GM18951 (cell line): ENCODE data around the gene GHDC.
"Not testable (repeated sequence)": the region's sequence is repeated elsewhere in the genome, so short reads cannot be mapped to it uniquely, and the experiment has no call there.

Source experiments
- POLR2A ChIP-seq: IDR thresholded peaks from 4 replicates; pipeline ENCODE4 v1.6.1; 2011; ENCODE audit warnings: mild to moderate bottlenecking; ENCODE audit not compliant: insufficient read length, insufficient read depth; ENCODE audit errors: extremely low read depth
- in situ Hi-C: fragments of 300-500 bp; cut with MboI; formaldehyde crosslinking; loops from one replicate; pipeline ENCODE4 v1.12.0; 2022; ENCODE audit warnings: low sequenced_read_pairs, mixed read lengths, inconsistent platforms; ENCODE audit not compliant: unreplicated experiment

GHDC gene

DNA sequence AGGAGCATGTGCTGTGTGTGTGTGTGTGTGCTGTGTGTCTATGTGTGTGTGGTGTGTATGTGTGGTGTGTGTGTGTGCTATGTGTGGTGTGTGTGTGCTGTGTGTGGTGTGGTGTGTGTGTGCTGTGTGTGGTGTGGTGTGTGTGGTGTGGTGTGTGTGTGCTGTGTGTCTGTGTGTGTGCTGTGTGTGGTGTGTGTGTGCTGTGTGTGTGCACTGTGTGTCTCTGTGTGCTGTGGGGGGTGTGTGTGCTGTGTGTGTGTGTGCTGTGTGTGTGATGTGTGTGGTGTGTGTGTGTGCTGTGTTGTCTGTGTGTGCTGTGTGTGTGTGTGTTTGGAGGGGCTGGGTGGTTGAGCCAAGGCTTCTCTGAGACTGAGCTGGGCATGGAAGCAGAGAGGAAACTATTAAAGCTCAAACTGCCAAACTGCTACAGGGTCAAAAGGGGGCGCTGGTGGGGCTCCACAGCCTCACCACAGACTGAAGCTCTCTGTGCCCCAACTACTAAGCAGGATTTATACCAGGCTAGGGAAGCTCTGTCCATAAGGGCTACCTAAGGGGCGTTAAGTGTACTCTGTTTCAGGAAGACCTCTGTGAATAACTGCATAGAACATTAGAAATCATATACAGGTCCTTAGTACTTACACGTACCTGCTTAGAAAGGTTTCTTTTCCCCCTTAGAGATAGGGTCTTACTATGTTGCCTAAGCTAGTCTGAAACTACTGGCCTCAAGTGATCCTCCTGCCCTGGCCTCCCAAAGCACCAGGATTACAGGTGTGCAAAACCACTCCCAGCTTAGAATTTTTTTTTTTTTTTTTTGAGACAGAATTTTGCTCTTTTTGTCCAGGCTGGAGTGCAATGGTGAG is 27.8 kb upstream of the GHDC start:
- TF ChIP-seq POLR2A = no peak
- in situ Hi-C loops = no loop called here

DNA sequence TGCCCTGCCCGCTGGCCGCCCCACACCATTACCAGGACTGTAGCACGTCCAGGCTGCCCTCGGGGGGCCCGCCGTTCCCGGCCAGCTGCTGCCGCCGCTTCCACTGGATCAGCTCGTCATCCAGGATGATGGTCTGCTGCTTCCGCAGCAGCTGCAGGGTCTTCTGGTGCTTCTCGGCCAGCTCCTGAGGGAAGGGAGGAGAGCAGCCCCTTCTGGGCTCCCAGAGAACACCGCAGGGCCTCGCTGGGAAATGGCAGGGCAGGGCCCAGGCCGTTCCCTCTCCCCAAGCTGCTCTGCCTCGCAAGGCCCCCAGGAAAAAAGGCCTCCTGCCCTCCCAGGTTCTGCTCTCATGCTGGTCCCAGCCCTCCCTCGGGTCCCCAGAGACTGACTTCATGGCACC is 25.0 kb upstream of the GHDC start:
- in situ Hi-C loops = not testable (repeated sequence)

DNA sequence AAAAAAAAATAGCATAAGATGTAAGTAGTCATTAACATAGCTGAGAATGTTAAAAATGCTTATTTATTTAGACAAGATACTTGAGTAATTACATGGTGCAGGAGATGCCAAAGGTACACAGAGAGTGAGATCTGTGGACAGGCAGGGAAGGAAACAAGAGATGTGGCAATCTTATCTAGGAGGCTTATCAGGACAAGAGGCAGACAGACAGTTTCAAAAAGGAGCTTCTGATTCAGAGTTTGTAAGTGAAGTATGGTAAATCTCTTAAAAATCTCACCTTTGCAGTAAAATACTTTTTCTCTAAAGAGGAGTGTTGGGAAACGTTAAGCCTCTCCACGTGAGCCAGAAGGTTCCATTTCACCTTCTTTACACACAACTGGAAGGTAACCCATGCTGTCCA is 19.9 kb upstream of the GHDC start:
- no peak for TF ChIP-seq POLR2A
- in situ Hi-C loops = no loop called here

DNA sequence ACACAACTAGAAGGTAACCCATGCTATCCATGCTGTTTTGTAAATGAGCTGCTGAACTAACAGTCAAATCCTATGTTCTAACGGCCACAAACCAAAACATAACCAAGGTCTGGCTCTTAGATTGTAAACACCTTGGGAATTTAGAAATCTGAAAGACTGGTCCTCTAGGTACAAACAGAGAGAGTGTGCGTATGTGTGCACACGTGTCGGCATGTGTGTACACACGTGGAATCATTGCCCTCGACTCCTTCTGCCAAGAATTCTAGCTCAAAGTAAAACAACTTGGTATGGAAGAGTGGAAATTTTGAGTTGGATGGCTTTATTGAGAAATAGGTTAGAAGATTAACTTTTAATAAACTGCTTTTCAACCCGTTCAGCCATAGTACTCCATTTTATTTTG is 18.1 kb upstream of the GHDC start:
- TF ChIP-seq POLR2A = no peak
- in situ Hi-C loops = no loop called here

DNA sequence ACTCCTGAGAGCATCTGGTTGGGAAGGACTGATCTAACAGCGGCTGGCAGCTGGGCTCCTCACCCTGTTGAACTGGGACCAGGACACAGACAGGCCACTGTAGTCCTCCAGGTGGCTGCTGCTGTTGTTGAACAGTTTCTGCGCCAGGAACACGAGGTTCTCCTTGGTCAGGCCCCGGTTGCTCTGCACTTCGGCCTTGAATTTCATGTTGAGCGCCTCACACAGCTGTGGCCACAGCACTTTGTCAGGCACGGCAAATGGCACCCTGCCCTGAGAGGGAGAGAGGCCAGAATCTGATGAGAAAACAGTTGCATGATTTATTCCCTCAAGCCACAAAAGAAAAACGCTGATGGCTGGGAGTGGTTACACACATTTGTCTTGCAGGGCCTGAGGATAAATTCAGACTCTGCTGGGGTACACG is 17.6 kb upstream of the GHDC start:
- in situ Hi-C loops = not testable (repeated sequence)

DNA sequence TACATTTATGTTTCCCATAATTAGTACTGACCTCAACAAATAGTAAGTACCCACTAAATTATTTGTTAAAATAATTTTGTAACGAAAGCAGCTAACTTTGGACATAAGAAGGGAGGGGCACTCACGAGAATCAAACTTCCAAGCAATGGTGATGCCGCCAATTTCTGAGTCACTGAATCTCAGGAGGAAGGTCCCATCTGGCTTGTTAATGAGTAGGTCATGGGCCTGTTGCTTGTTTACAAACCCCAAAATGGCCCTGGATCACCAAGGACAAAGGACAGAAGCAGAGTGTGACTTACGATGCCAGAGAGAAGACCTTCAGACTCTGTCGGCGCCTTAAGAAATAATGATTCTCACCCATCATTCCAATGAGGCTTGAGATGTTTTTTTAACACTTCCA is 15.8 kb upstream of the GHDC start:
- in situ Hi-C loops = no loop called here
- TF ChIP-seq POLR2A = no peak

DNA sequence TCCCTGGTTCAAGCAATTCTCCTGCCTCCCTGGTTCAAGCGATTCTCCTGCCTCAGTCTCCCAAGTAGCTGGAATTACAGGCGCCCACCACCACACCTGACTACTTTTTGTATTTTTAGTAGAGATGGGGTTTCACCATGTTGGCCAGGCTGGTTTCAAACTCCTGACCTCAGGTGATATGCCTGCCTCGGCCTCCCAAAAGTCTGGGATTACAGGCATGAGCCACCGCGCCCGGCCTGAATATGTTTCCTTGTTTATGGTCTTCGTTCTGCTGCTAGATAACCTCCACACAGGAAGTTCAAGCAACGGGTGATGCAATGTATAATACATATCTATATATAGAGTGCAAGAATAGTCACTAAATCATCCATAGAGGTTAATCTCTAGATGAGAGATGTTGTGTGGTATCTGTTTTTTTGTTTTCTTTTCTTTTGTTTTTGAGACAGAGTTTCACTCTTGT is 11.9 kb upstream of the GHDC start:
- in situ Hi-C loops = not testable (repeated sequence)

DNA sequence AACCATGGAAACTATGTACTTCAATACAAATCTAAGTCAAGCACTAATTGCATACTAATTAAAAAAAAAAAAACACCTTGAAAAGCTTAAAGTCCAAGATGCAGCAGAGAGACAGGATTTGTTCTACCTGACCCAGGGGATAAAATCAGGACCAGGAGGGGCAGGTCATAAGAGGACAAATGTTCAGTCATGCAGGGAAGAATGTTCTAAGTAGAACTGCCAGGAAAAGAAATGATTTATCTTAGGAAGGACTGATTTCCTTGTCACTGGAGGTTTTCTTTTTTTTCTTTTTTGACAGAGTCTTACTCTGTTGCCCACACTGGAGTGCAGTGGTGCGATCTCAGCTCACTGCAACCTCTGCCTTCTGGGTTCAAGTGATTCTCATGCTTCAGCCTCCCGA is 9.1 kb upstream of the GHDC start:
- in situ Hi-C loops = no loop called here
- TF ChIP-seq POLR2A = no peak

DNA sequence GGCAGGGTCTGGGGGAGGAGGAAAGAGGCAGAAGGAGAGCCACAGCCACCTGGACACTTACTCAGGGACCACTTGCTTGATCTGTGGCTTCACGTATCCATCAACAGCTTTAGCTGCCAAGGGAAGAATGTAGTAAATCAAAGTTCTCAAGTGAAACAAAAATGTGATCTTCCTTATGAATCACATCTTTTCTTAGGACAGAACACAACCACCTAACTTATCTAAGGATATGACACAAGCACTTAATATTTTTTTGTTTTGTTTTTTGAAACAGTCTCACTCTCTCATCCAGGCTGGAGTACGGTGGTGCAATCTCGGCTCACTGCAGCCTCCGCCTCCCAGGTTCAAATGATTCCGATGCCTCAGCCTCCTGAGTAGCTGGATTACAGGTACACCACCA is 8.4 kb upstream of the GHDC start:
- in situ Hi-C loops = no loop called here
- TF ChIP-seq POLR2A = no peak

DNA sequence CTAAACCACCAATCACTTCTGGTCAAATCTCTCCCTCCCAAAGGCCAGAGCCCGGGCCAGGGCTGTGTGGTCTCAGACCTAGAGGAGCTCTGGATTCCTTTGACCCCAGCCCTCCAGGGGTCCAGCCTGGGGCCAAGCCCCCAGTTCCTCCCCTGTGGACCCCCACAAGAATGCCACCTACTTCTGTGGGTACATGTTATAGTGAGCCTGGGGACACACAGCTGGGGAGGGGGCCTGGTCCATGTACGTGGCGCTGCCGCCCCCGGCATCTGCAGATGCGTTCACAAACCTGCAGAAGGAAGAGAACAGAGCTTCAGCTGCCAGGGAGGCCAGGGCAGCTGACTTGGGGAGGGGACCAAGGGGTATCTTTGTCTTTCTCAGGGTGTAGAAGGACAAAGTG is 7.9 kb upstream of the GHDC start:
- in situ Hi-C loops = no loop called here
- TF ChIP-seq POLR2A = no peak

DNA sequence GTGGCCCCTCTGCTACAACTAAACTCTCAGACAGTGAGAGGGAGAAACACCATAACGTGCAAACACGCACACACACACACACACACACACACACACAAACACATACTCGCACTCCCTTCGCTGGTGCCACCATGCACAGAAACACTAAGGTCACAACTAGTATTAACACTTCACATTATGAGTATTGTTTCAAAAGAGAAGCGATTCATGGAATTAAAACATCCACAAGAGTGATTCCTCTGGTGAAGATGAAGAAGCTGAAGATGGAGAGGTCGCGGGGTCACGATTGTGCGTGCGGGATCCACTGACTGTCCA is 7.1 kb upstream of the GHDC start:
- no peak for TF ChIP-seq POLR2A
- in situ Hi-C loops = no loop called here

DNA sequence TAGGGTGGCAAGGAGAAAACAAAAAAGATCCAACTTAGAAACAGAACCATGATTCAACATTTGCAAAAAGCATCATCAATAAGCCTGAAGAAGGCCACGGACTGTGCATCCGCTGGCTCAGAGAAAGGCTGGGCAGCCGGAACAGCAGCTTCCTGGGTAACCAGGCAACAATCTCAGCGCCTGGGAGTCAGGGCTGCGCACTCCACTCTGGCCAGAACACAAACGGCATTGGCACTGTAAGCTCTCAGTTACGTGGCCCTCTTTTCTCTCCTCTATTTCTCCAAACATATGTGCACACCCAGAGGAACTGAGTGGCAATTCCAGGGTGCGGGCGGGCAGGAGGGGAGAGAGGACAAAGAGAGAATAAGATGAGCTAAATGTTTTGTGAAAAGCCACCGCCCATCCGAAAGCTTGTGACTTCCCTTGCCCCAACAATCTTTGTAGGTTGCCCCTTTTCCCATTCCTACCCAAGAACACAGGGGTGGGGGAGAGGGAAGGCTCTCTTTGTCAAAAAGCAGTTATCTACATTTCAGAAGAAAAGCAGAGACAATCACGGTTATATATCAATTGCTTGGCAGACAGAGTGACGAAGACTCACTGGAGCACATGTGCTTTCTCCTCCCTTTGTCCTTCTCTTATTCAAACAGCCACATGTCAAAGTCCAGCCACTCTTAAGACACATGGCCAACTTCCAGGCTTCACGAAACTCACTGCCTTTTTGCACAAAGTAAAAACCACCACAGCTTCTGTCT is 6.6 kb upstream of the GHDC start:
- no peak for TF ChIP-seq POLR2A
- in situ Hi-C loops = no loop called here

DNA sequence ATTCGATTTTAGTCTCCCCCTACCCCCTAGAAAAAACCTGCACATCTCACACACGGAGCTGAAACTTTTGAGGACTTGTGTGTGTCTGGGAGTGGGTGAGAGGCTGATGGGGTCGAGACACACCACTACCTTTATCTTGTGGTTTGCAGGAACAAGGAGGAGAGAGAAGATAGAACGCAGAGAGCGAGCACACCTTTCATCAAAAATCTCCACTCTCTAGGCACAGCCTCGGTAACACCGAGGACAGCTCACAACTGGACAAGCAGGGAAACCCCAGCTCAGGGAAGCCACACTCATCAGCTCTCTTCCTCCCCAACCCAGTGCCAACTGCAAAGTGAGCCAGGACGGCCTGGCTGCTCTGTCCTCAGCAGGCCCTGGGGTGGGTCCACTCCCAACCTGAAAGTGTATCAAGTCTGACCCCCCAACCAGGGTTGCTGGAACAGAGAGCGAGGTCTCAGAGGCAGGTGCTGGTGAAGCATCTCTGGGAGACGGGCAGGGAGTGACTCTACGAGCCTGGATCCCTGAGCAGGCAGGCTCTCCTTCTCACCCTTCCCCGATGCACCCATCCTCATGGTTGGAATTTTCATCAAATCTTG is 5.2 kb upstream of the GHDC start:
- TF ChIP-seq POLR2A = no peak
- in situ Hi-C loops = no loop called here

DNA sequence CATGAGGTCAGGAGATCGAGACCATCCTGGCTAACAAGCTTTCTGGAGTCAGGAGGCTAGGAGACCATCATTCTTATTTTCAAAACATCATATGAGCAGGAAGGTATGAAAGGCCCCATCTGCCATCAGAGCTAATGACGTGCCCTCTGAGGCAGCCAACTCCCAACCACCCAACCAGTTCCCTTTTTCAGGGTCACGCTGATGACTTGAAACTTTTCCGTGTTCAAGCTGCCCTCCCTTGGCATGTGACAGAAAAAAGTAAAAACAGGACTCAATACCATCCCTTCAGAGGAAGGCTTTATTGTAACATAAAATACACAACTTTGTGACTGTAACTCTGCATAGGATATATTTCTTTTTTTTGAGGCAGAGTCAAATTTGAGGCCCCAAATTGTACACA is 4.6 kb upstream of the GHDC start:
- in situ Hi-C loops = no loop called here
- TF ChIP-seq POLR2A = no peak

DNA sequence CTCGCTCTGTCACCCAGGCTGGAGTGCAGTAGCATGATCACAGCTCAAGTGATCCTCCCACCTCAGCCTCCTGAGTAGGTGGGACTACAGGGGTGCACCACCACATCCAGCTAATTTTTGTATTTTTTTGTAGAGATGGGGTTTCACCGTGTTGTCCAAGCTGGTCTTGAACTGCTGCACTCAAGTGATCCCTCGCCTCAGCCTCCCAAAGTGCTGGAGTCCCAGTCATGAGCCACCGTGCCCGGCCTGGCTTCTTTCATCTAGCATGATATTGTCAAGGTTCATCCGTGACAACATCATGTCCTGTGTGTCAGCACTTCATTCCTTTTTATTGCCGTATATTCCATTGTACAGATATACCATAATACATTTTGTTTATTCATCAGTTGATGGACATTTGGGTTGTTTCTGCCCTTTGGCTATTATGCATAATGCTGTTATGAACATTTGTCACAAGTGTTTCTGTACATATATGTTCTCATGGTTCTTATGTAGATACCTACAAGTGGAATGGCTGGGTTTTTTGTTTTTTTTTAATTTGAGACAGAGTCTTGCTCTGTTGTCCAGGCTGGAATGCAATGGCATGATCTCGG is 3.4 kb upstream of the GHDC start:
- TF ChIP-seq POLR2A = no peak
- in situ Hi-C loops = no loop called here
